ENCODE results near the gene BEST4. TPM values are rescaled to one million over a fixed set of nuclear protein-coding genes. Genes with fewer than 3 reads are reported as not detected.
A peak's percentile ranks its signal among the peaks of the same experiment; 100 is the strongest.

BEST4 gene
- polyA plus RNA-seq, 1 of the 3 experiments (the other 2 are of a cell fraction): 0.12 TPM

DNA sequence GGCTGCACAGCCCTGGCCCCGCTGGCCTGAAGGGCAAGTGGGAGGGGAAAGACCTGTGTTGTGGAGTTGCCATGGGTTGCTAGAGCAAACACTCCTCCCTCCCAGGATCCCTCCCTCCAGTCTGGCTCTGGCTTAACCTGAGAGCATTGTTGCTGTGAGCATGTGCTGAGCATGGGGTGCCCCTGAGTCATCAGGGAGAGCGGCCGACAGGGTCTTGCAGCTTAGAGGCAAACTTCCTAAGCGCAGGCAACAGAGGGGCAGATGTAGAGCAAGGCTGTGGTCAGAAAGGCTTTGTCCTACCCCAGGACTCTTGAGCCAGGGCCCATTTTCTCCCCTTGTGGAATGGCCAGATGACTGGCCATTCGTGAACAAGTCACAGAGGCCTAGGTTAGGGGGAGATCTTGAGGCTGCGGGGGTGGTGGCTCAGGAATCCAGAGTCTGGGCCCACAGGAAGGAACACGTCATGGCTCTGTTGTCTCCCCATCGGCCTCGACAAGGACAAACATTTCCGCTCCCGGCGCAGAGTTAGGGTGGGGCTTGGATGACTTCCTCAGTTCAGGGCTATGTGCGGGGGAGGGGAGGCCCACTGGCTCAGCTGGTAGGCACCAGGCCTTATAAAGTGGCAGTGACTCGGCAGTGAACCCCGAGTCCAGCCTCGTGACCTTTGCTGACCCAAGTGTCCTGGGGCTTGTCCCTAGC is 19.5 kb upstream of the BEST4 start (continued):
- TF ChIP-seq, protein P1, sequence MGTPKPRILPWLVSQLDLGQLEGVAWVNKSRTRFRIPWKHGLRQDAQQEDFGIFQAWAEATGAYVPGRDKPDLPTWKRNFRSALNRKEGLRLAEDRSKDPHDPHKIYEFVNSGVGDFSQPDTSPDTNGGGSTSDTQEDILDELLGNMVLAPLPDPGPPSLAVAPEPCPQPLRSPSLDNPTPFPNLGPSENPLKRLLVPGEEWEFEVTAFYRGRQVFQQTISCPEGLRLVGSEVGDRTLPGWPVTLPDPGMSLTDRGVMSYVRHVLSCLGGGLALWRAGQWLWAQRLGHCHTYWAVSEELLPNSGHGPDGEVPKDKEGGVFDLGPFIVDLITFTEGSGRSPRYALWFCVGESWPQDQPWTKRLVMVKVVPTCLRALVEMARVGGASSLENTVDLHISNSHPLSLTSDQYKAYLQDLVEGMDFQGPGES (IDR thresholded peaks at IDR 0.05; ENCODE audit: low read depth, low read length): no peak
- TF ChIP-seq FOXM1 (IDR thresholded peaks at IDR 0.05; ENCODE audit: low read depth) (peak; percentile 35; the same call in 1 of the 2 replicates), TAF1 (IDR thresholded peaks at IDR 0.05; ENCODE audit: borderline replicate concordance, low read depth, low read length) (no peak; the same call in 1 of the 2 replicates), TCF12 (IDR thresholded peaks at IDR 0.05) (peak; percentile 79; the same call in 1 of the 2 replicates), GATA2 (CRISPR knock-in tag; IDR thresholded peaks at IDR 0.05) (no peak), RXRA (IDR thresholded peaks at IDR 0.05; ENCODE audit: borderline replicate concordance, low read depth) (peak; percentile 91; the same call in 1 of the 2 replicates), CHD2 (IDR thresholded peaks at IDR 0.05; ENCODE audit: low read length, partially characterized antibody) (no peak), POLR2AphosphoS5 (IDR thresholded peaks at IDR 0.05; ENCODE audit: low read depth, low read length) (peak; percentile 21; the same call in 1 of the 2 replicates), YY1 (IDR thresholded peaks at IDR 0.05; ENCODE audit: low read depth) (peak; percentile 56; the same call in 1 of the 2 replicates), ELF1 (IDR thresholded peaks at IDR 0.05) (peak; percentile 57; the same call in 1 of the 2 replicates), GABPA (IDR thresholded peaks at IDR 0.05; ENCODE audit: low read depth) (peak; percentile 65)
- TF ChIP-seq, protein P2, sequence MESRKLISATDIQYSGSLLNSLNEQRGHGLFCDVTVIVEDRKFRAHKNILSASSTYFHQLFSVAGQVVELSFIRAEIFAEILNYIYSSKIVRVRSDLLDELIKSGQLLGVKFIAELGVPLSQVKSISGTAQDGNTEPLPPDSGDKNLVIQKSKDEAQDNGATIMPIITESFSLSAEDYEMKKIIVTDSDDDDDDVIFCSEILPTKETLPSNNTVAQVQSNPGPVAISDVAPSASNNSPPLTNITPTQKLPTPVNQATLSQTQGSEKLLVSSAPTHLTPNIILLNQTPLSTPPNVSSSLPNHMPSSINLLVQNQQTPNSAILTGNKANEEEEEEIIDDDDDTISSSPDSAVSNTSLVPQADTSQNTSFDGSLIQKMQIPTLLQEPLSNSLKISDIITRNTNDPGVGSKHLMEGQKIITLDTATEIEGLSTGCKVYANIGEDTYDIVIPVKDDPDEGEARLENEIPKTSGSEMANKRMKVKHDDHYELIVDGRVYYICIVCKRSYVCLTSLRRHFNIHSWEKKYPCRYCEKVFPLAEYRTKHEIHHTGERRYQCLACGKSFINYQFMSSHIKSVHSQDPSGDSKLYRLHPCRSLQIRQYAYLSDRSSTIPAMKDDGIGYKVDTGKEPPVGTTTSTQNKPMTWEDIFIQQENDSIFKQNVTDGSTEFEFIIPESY (IDR thresholded peaks at IDR 0.05; ENCODE audit: borderline replicate concordance, low read depth): no peak

DNA sequence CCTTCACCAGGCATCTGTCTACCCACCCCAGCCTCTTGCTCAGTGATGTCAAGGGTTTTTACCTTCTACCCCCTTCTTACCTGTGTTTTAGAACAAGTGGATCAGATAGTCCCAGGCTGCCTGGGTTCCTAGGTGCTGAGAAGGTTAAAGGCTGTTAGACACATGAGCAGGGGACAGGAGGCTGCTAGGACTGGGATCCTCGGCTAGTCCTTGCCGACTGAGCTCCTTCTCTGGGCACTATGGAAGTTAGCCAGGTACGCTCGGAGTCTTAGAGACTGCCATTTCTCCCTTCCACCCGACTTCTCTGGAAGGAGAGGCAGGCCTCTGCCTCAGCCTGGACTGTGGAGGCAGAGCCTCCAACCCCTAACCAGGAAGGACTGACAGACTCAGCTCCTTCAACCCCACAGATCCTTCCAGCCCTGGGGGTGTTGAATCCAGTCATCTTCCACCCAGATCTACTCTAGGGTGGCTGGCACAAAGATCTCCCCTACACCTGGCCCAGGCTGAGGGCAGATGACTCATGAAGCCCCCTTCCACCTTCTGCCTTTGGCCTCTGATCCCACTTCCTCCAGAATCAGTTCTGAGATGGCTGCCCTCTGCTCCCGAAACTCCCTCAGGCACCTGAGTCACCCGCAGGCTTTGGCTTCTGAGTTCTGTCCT is 18.9 kb upstream of the BEST4 start, which contains the start of gene DYNLT4:
DYNLT4 (minus strand) TSS at position 648 of the 660 bp plus-strand sequence. CDS start 683 bp downstream, outside the sequence.
- Histone ChIP-seq H3K4me3 (ENCODE audit: low read depth in 2 of 2, low read length in 1 of 2) (peak within 1 kb of the TSS; percentile 43 to 54; a peak in 3 of 4 replicates), H3K27ac (ENCODE audit: low read depth in 2 of 2, low read length in 1 of 2) (peak within 1 kb of the TSS; percentile 94 to 100), H4K20me1 (ENCODE audit: insufficient read depth) (peaks cover 18% of the 10 kb centered on the region), H3K27me3 (ENCODE audit: insufficient read depth) (no peaks in the 10 kb centered on the region), H3K79me2 (ENCODE audit: insufficient read depth) (peaks cover 70% of the 10 kb centered on the region), H3K4me1 (ENCODE audit: control insufficient read depth in 1 of 2, insufficient read depth in 2 of 2, low read depth in 1 of 2, low read length in 1 of 2) (peaks cover 57 to 79% of the 10 kb centered on the region in 2 experiments; a peak in 3 of 4 replicates), H3K36me3 (replicated peaks in 1 of 2; ENCODE audit: control insufficient read depth in 1 of 2, insufficient read depth in 2 of 2, low read length in 1 of 2) (peaks cover 43 to 53% of the 10 kb centered on the region in 2 experiments), H3K9ac (peak within 1 kb of the TSS; percentile 94), H3K4me2 (peak within 1 kb of the TSS; percentile 76), H3F3A (replicated peaks; ENCODE audit: insufficient read depth) (peaks cover 73% of the 10 kb centered on the region), H2AFZ (ENCODE audit: low read depth) (no peak within 1 kb of the TSS), H3K9me2 (no peaks in the 10 kb centered on the region), H3K9me3 (no peaks in the 10 kb centered on the region)
- ChIA-PET CTCF (interaction anchor here (1.5 kb wide), 1 partner anchor 77 kb away, joined by 4 read pairs; no protein-coding TSS in a partner anchor), POLR2A (interaction anchor here (3.2 kb wide), 1 partner anchor 12 kb away, joined by 15 read pairs; no protein-coding TSS in a partner anchor)
- no peak for DNase-seq
- TF ChIP-seq ELF1 (IDR thresholded peaks at IDR 0.05): 0 out of 2 replicates have a peak, but pooled peaks have one; percentile 2
- TF ChIP-seq GATA2 (CRISPR knock-in tag; IDR thresholded peaks at IDR 0.05): no peak
- peak; percentile 41; the same call in 1 of the 2 replicates for TF ChIP-seq YY1 (IDR thresholded peaks at IDR 0.05; ENCODE audit: low read depth)
- TF ChIP-seq, protein P1 (IDR thresholded peaks at IDR 0.05; ENCODE audit: low read depth, low read length): no peak
- TF ChIP-seq TAF1 (IDR thresholded peaks at IDR 0.05; ENCODE audit: borderline replicate concordance, low read depth, low read length): peak; percentile 46; the same call in 1 of the 2 replicates
- 60% methylated on average over 6 of the region's 7 CpGs for WGBS (ENCODE audit: low lambda C conversion rate)

Measured in SK-N-SH (cell line).